K562 (cell line): Measurements from ENCODE around the gene HAUS6. TPM values are rescaled to one million over a fixed set of nuclear protein-coding genes. Genes with fewer than 3 reads are reported as not detected.

Experiments used
- AFF1 ChIP-seq, 2 experiments: fragments of 450-650 bp; IDR thresholded peaks; 2 replicates each; pipeline ENCODE4 v1.6.1; 2018; ENCODE audit warnings: mild to moderate bottlenecking in 2 of 2, low read depth in 1 of 2; ENCODE audit not compliant: partially characterized antibody in 2 of 2
- ARNT ChIP-seq, 2 experiments: fragments of 450-650 bp; IDR thresholded peaks; 2 replicates each; pipeline ENCODE4 v1.6.1; 2016; ENCODE audit warnings: mild to moderate bottlenecking in 1 of 2
- HNRNPL ChIP-seq: fragments of 200-400 bp; formaldehyde crosslinking; IDR thresholded peaks from 2 replicates; pipeline ENCODE4 v1.6.1; 2017; ENCODE audit warnings: low read depth, mild to moderate bottlenecking, low read length
- MYC ChIP-seq, 2 experiments: fragments of 250-450 bp in 1 of 2; sonication (Bioruptor Pico) in 1 of 2; IDR thresholded peaks; 2 replicates each; pipeline versions ENCODE4 v1.5.1 to v1.6.1; 2012 to 2021; ENCODE audit warnings: low read depth in 2 of 2, borderline replicate concordance in 1 of 2, improper control_type of control experiment in 1 of 2, low read length in 1 of 2, mild to moderate bottlenecking in 1 of 2, moderate library complexity in 1 of 2
- ZBTB40 ChIP-seq, 2 experiments: fragments of 450-650 bp in 1 of 2; sonication (generic) in 1 of 2; formaldehyde crosslinking in 1 of 2; IDR thresholded peaks; 2 replicates each; pipeline versions ENCODE4 v1.7.1 to v1.9.0; 2016 to 2022; ENCODE audit warnings: inconsistent platforms in 1 of 2, mild to moderate bottlenecking in 1 of 2, missing genetic modification reagents in 1 of 2
- ZNF124 ChIP-seq: sonication (generic); formaldehyde crosslinking; IDR thresholded peaks from 2 replicates; pipeline ENCODE4 v1.8.1; 2022; ENCODE audit warnings: missing genetic modification reagents
- polyA plus RNA-seq, 8 experiments: library from polyadenylated mRNA; depleted of rRNA in 4 of 8; stranded (reverse) in 5 of 8; unstranded in 3 of 8; fragments of >200 nt; fragmentation: Nextera tagmentation in 2 of 8; fragmentation: Illumina TruSeq in 1 of 8; extraction: Ambion mirVana in 2 of 8; extraction: Trizol in 1 of 8; gene quantifications; 2 replicates each; pipeline versions ENCODE4 v1.2.1 to v1.2.3, GENCODE V29; 2011 to 2014; ENCODE audit warnings: inconsistent platforms in 1 of 8, missing spikeins in 1 of 8
- total RNA-seq, 7 experiments: library from RNA; depleted of rRNA in 6 of 7; stranded (reverse); fragments of >200 nt in 6 of 7; fragmentation: Illumina TruSeq in 2 of 7; extraction: Trizol in 2 of 7; gene quantifications; 2 replicates each; pipeline versions ENCODE4 v1.2.1 to v1.2.3, GENCODE V29; 2011 to 2021; ENCODE audit warnings: low replicate concordance in 1 of 7
- TF ChIP-seq, protein P1 (sequence below): fragments of 450-650 bp; IDR thresholded peaks from 2 replicates; pipeline ENCODE4 v1.6.1; 2017; ENCODE audit warnings: antibody characterized with exemption, mild to moderate bottlenecking

The HAUS6 gene
- total and polyA plus RNA-seq, 9 of the 15 experiments (the other 6 are each of a cell fraction or from before 2014, with no cell fraction given) = 10.2 to 31.7 (median 23.1) TPM

- no peak for TF ChIP-seq ZBTB40 (IDR thresholded peaks at IDR 0.05)
- TF ChIP-seq ZBTB40 (CRISPR knock-in tag; IDR thresholded peaks at IDR 0.05) = no peak
- no peak for TF ChIP-seq MYC (IDR thresholded peaks at IDR 0.05; ENCODE audit: low read depth, low read length)
- no peak for TF ChIP-seq MYC (CRISPR knock-in tag; IDR thresholded peaks at IDR 0.05; ENCODE audit: borderline replicate concordance, low read depth)
- TF ChIP-seq, protein P1, sequence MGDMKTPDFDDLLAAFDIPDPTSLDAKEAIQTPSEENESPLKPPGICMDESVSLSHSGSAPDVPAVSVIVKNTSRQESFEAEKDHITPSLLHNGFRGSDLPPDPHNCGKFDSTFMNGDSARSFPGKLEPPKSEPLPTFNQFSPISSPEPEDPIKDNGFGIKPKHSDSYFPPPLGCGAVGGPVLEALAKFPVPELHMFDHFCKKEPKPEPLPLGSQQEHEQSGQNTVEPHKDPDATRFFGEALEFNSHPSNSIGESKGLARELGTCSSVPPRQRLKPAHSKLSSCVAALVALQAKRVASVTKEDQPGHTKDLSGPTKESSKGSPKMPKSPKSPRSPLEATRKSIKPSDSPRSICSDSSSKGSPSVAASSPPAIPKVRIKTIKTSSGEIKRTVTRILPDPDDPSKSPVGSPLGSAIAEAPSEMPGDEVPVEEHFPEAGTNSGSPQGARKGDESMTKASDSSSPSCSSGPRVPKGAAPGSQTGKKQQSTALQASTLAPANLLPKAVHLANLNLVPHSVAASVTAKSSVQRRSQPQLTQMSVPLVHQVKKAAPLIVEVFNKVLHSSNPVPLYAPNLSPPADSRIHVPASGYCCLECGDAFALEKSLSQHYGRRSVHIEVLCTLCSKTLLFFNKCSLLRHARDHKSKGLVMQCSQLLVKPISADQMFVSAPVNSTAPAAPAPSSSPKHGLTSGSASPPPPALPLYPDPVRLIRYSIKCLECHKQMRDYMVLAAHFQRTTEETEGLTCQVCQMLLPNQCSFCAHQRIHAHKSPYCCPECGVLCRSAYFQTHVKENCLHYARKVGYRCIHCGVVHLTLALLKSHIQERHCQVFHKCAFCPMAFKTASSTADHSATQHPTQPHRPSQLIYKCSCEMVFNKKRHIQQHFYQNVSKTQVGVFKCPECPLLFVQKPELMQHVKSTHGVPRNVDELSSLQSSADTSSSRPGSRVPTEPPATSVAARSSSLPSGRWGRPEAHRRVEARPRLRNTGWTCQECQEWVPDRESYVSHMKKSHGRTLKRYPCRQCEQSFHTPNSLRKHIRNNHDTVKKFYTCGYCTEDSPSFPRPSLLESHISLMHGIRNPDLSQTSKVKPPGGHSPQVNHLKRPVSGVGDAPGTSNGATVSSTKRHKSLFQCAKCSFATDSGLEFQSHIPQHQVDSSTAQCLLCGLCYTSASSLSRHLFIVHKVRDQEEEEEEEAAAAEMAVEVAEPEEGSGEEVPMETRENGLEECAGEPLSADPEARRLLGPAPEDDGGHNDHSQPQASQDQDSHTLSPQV = no peak
- TF ChIP-seq AFF1 (IDR thresholded peaks at IDR 0.05; ENCODE audit: low read depth in 1 of 2, partially characterized antibody in 2 of 2) = no peak
- no peak for TF ChIP-seq ZNF124 (CRISPR knock-in tag)
- TF ChIP-seq ARNT (IDR thresholded peaks at IDR 0.05) = no peak
- TF ChIP-seq HNRNPL = no peak
Measured at GRCh38 chr9:19087106-19088000, 15.4 kb downstream of the HAUS6 start (continued).
